Esophagus (tissue), 2 donors: Measurements from ENCODE around the gene NUB1. TPM values are rescaled to one million over a fixed set of nuclear protein-coding genes. Genes with fewer than 3 reads are reported as not detected.

Experiments
- H3K27ac ChIP-seq, 2 donors: one replicate each; pipeline ENCODE4 v1.5.1; 2013; ENCODE audit warnings: low read depth in 2 of 2, mild to moderate bottlenecking in 2 of 2, inconsistent platforms in 1 of 2, low read length in 1 of 2, moderate library complexity in 1 of 2
- H3K27me3 ChIP-seq, 2 donors: one replicate each; pipeline ENCODE4 v1.6.1; 2013; ENCODE audit warnings: low read length in 2 of 2, control low read depth in 1 of 2, mild to moderate bottlenecking in 1 of 2; ENCODE audit not compliant: insufficient read depth in 2 of 2, control insufficient read depth in 1 of 2
- H3K36me3 ChIP-seq, 2 donors: one replicate each; pipeline ENCODE4 v1.6.1; 2013; ENCODE audit warnings: low read length in 1 of 2; ENCODE audit not compliant: control insufficient read depth in 2 of 2, insufficient read depth in 2 of 2
- H3K4me1 ChIP-seq, 2 donors: one replicate each; pipeline ENCODE4 v1.6.1; 2013; ENCODE audit warnings: low read length in 1 of 2; ENCODE audit not compliant: control insufficient read depth in 2 of 2, insufficient read depth in 2 of 2
- H3K4me3 ChIP-seq, 2 donors: one replicate each; pipeline ENCODE4 v1.5.1; 2013; ENCODE audit warnings: low read length in 2 of 2, mild to moderate bottlenecking in 2 of 2, low read depth in 1 of 2, moderate library complexity in 1 of 2
- H3K9me3 ChIP-seq, 2 donors: one replicate each; pipeline ENCODE4 v1.6.1; 2013; ENCODE audit warnings: mild to moderate bottlenecking in 2 of 2, low read depth in 1 of 2, low read length in 1 of 2, moderate library complexity in 1 of 2; ENCODE audit not compliant: control insufficient read depth in 2 of 2, insufficient read depth in 1 of 2
- WGBS, 2 donors: extraction: QIAGEN DNeasy Blood & Tissue Kit; methylation state at CpG; one replicate each; pipeline ENCODE4 v1.1.7; 2013; 5-methylcytosine and 5-hydroxymethylcytosine counted together
- polyA plus RNA-seq, 2 donors: library from polyadenylated mRNA; stranded (reverse); fragments of 200-250 nt; gene quantifications; one replicate each; pipeline ENCODE4 v1.2.3, GENCODE V29; 2013
- donor health status: healthy with polysubstance abuse.
- donor health status: Bipolar disorder and iron deficiency.

Gene NUB1
- polyA plus RNA-seq, 2 donors = 12.1 to 15.5 TPM

DNA sequence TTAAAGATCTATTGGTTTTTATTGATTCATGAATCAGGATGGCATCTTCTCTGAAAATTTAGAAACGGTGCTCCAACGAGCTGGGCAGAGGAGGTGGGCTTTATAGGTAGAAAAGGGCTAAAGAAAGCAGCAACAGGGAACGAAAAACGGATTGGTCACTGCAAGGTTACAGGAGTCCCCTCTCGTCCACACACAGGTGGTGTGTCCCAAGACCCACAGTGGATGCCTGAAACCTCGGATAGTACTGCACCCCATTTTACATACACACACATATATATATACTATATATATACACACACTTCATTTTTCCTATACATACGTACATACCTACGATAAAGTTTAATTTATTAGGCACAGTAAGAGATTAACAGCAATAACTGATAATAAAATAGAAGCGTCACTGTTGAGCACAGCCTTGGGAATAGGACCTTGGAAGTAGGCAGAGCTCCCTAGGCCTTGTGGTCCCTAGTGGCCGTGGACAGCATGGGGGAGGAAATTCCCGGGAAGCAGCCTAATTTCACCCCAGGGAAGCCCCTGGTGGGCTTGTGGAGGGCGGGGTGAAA is 737 bp upstream of the NUB1 start:
- Histone ChIP-seq H3K9me3 (no peaks in the 10 kb centered on the region), H3K4me3 (peak overlapping the region in 1 of 2 donors; percentile 94), H3K4me1 (peaks cover 0 to 3% of the 10 kb centered on the region in 2 donors), H3K27me3 (no peaks in the 10 kb centered on the region), H3K36me3 (no peaks in the 10 kb centered on the region), H3K27ac (peak overlapping the region; percentile 73 to 78)
- WGBS, 2 donors = 55 to 64% methylated on average over 12 of the region's 12 CpGs

GRCh38 chr7:151342102-151342646 is 562 bp downstream of the NUB1 start:
- Histone ChIP-seq H3K36me3 (peaks cover 0 to 5% of the 10 kb centered on the region in 2 donors), H3K4me3 (peak overlapping the region; percentile 94), H3K4me1 (peaks cover 0 to 3% of the 10 kb centered on the region in 2 donors), H3K27ac (peak overlapping the region; percentile 85 to 86), H3K27me3 (no peaks in the 10 kb centered on the region), H3K9me3 (no peaks in the 10 kb centered on the region)
- WGBS, 2 donors = 2% methylated on average over 11 of the region's 11 CpGs

DNA sequence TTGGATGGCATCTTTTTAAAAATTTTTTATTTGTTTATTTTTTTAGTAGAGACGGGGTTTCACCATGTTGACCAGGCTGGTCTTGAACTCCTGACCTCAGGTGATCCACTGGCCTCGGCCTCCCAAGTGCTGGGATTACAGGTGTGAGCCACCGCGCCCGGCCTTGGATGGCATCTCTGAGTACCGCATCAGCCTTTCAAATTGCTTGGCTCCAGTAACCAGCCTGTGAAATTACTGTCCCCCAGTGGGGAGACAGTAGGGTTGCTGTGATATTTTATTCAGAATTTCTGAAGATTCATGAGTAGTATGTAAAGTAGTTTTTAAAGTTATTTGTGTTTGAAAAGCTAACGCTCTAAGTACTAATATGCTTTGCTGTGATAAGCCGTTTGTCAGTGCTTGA is 1.2 kb downstream of the NUB1 start:
- no peaks in the 10 kb centered on the region for H3K27me3 ChIP-seq
- no peaks in the 10 kb centered on the region for H3K9me3 ChIP-seq
- H3K4me1 ChIP-seq = peaks cover 0 to 3% of the 10 kb centered on the region in 2 donors
- peak overlapping the region in 1 of 2 donors; percentile 30 for H3K27ac ChIP-seq
- peaks cover 3 to 8% of the 10 kb centered on the region in 2 donors for H3K36me3 ChIP-seq
- WGBS, 2 donors = 47% methylated on average over 8 of the region's 8 CpGs
- H3K4me3 ChIP-seq = peak overlapping the region in 1 of 2 donors; percentile 94

GRCh38 chr7:151343516-151343915 is 1.9 kb downstream of the NUB1 start:
- H3K4me1 ChIP-seq = peaks cover 0 to 3% of the 10 kb centered on the region in 2 donors
- H3K27ac ChIP-seq = no peak overlapping the region
- 95% methylated on average over 9 of the region's 9 CpGs for WGBS, 2 donors
- no peak overlapping the region for H3K4me3 ChIP-seq
- H3K9me3 ChIP-seq = no peaks in the 10 kb centered on the region
- peaks cover 3 to 8% of the 10 kb centered on the region in 2 donors for H3K36me3 ChIP-seq
- H3K27me3 ChIP-seq = no peaks in the 10 kb centered on the region

- H3K4me1 ChIP-seq = peaks cover 0 to 5% of the 10 kb centered on the region in 2 donors
- peaks cover 4 to 8% of the 10 kb centered on the region in 2 donors for H3K36me3 ChIP-seq
- WGBS, 2 donors = 74 to 79% methylated on average over 2 of the region's 2 CpGs
Measured at GRCh38 chr7:151345576-151346469, 4.2 kb downstream of the NUB1 start.

GRCh38 chr7:151346470-151346769 is 4.8 kb downstream of the NUB1 start:
- 59 to 62% methylated on average over 2 of the region's 2 CpGs for WGBS, 2 donors
- peaks cover 6 to 8% of the 10 kb centered on the region in 2 donors for H3K36me3 ChIP-seq
- H3K27ac ChIP-seq = no peak overlapping the region

More at GRCh38 chr7:151345576-151346469, 4.2 kb downstream of the NUB1 start:
- Histone ChIP-seq H3K4me3 (no peak overlapping the region), H3K27ac (no peak overlapping the region), H3K27me3 (no peaks in the 10 kb centered on the region), H3K9me3 (no peaks in the 10 kb centered on the region)

GRCh38 chr7:151347200-151347599 is 5.6 kb downstream of the NUB1 start:
- no peak overlapping the region for H3K27ac ChIP-seq
- peaks cover 6 to 12% of the 10 kb centered on the region in 2 donors for H3K36me3 ChIP-seq
- no peaks in the 10 kb centered on the region for H3K27me3 ChIP-seq
- no peak overlapping the region for H3K4me3 ChIP-seq
- H3K4me1 ChIP-seq = peaks cover 0 to 2% of the 10 kb centered on the region in 2 donors
- WGBS, 2 donors = 95 to 96% methylated on average over 6 of the region's 6 CpGs
- no peaks in the 10 kb centered on the region for H3K9me3 ChIP-seq

More at GRCh38 chr7:151346470-151346769, 4.8 kb downstream of the NUB1 start:
- H3K4me3 ChIP-seq = no peak overlapping the region
- no peaks in the 10 kb centered on the region for H3K27me3 ChIP-seq
- peaks cover 0 to 2% of the 10 kb centered on the region in 2 donors for H3K4me1 ChIP-seq
- H3K9me3 ChIP-seq = no peaks in the 10 kb centered on the region

- no peak overlapping the region for H3K27ac ChIP-seq
- no peak overlapping the region for H3K4me3 ChIP-seq
- H3K36me3 ChIP-seq = peaks cover 6 to 19% of the 10 kb centered on the region in 2 donors
- no peaks in the 10 kb centered on the region for H3K27me3 ChIP-seq
- H3K4me1 ChIP-seq = peaks cover 0 to 2% of the 10 kb centered on the region in 2 donors
- no peaks in the 10 kb centered on the region for H3K9me3 ChIP-seq
- 66 to 76% methylated on average over 4 of the region's 4 CpGs for WGBS, 2 donors
Measured at GRCh38 chr7:151348970-151349369, 7.4 kb downstream of the NUB1 start.

DNA sequence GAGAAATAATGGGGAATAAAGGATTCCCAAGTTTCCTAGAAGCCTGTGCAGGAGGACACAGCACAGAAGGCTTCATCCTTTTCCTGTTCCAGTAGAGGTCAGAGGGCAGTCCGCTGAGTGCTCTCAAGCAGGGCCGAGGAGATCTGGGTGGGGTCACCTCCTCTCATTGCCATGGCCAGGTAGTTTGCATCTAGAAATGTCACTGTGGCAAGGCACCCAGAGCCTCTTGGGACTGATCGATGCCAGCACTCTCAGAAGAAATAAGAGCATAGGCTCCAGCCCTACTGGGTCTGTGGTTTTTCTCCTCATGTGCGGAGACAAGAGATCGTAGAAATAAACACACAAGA is 7.9 kb downstream of the NUB1 start:
- 39 to 53% methylated on average over 5 of the region's 5 CpGs for WGBS, 2 donors
- Histone ChIP-seq H3K4me3 (no peak overlapping the region), H3K36me3 (peaks cover 6 to 19% of the 10 kb centered on the region in 2 donors)

More for the DNA sequence above, 7.9 kb downstream of the NUB1 start:
- Histone ChIP-seq H3K27ac (peak overlapping the region; percentile 80 to 88), H3K4me1 (peaks cover 0 to 2% of the 10 kb centered on the region in 2 donors), H3K27me3 (no peaks in the 10 kb centered on the region), H3K9me3 (no peaks in the 10 kb centered on the region)
